Measurements from ENCODE around the gene PIGU. TPM values are rescaled to one million over a fixed set of nuclear protein-coding genes. Genes with fewer than 3 reads are reported as not detected.
"Not testable (repeated sequence)": the region's sequence is repeated elsewhere in the genome, so short reads cannot be mapped to it uniquely, and the experiment has no call there.

The PIGU gene
- total and polyA plus RNA-seq, 4 donors = 6.5 to 17.3 (median 10.6) TPM

DNA sequence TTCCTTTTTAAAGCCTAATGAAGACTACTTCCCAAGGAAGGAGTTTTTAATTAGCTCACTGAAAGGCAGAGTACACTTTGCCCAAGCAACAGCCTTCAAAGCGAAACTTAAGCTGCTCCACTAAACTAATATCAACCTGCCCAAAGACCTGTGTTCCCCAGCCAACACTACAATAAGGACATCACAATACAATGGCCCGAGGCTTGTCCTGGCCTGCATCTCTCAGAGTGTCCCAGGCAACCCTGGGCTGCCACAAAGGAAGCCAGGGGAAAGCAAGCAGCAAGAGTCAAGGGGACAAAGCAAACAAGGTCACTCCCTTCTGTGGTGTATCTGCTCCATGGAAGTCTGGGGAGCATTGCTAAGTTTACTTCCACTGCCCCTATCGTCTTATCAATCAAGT lies 52.3 kb downstream of the PIGU start:
- no peak for ATAC-seq (ENCODE audit: low FRiP score)
- no peak overlapping the region for H3K4me3 ChIP-seq (ENCODE audit: low read length in 2 of 2)
- intact Hi-C loops (cut with DNase I) = no loop called here
- H3K36me3 ChIP-seq (ENCODE audit: control insufficient read depth in 1 of 2, insufficient read depth in 2 of 2, low read length in 1 of 2) = peaks cover 0 to 2% of the 10 kb centered on the region in 2 donors
- no peak overlapping the region for H3K27ac ChIP-seq (ENCODE audit: low read depth in 1 of 2, low read length in 2 of 2)
- H3K27me3 ChIP-seq (ENCODE audit: control insufficient read depth in 1 of 2, insufficient read depth in 2 of 2, low read length in 1 of 2) = no peaks in the 10 kb centered on the region
- H3K4me1 ChIP-seq (ENCODE audit: control insufficient read depth in 1 of 2, insufficient read depth in 2 of 2, low read length in 2 of 2) = no peaks in the 10 kb centered on the region
- 92 to 97% methylated on average over 3 of the region's 3 CpGs for WGBS, 2 donors
- H3K9me3 ChIP-seq (ENCODE audit: control insufficient read depth, low read length) = no peaks in the 10 kb centered on the region
- DNase-seq = no peak

GRCh38 chr20:34622821-34623451 lies 54.0 kb downstream of the PIGU start:
- Histone ChIP-seq H3K4me1 (ENCODE audit: control insufficient read depth in 1 of 2, insufficient read depth in 2 of 2, low read length in 2 of 2) (no peaks in the 10 kb centered on the region), H3K27ac (ENCODE audit: low read depth in 1 of 2, low read length in 2 of 2) (no peak overlapping the region), H3K36me3 (ENCODE audit: control insufficient read depth in 1 of 2, insufficient read depth in 2 of 2, low read length in 1 of 2) (peaks cover 0 to 2% of the 10 kb centered on the region in 2 donors), H3K27me3 (ENCODE audit: control insufficient read depth in 1 of 2, insufficient read depth in 2 of 2, low read length in 1 of 2) (no peaks in the 10 kb centered on the region), H3K9me3 (ENCODE audit: control insufficient read depth, low read length) (no peaks in the 10 kb centered on the region), H3K4me3 (ENCODE audit: low read length in 2 of 2) (no peak overlapping the region)
- no peak for DNase-seq
- ATAC-seq (ENCODE audit: low FRiP score) = no peak
- WGBS, 2 donors = 89 to 90% methylated on average over 6 of the region's 6 CpGs
- intact Hi-C loops (cut with DNase I) = no loop called here

GRCh38 chr20:34621383-34622367 lies 55.2 kb downstream of the PIGU start:
- peaks cover 0 to 2% of the 10 kb centered on the region in 2 donors for H3K36me3 ChIP-seq (ENCODE audit: control insufficient read depth in 1 of 2, insufficient read depth in 2 of 2, low read length in 1 of 2)
- H3K27ac ChIP-seq (ENCODE audit: low read depth in 1 of 2, low read length in 2 of 2) = no peak overlapping the region
- no peak for ATAC-seq (ENCODE audit: low FRiP score)
- no peaks in the 10 kb centered on the region for H3K27me3 ChIP-seq (ENCODE audit: control insufficient read depth in 1 of 2, insufficient read depth in 2 of 2, low read length in 1 of 2)
- intact Hi-C loops (cut with DNase I) = no loop called here
- no peak overlapping the region for H3K4me3 ChIP-seq (ENCODE audit: low read length in 2 of 2)
- no peaks in the 10 kb centered on the region for H3K9me3 ChIP-seq (ENCODE audit: control insufficient read depth, low read length)
- H3K4me1 ChIP-seq (ENCODE audit: control insufficient read depth in 1 of 2, insufficient read depth in 2 of 2, low read length in 2 of 2) = no peaks in the 10 kb centered on the region
- 92 to 95% methylated on average over 13 of the region's 13 CpGs for WGBS, 2 donors
- no peak for DNase-seq

DNA sequence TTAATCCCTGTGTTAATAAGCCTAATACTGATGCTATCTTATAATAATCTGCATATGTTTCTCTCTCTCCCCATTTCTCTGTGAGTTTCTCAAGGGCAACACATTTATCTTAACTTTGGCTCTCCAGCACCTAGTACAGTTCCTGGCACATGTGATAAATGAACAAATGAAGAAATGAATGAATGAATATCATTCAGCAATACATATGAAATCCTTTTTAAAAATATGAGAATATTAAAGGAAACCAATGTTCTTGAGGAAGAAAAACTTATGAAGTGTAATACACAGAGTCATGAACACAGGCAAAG lies 55.9 kb downstream of the PIGU start:
- H3K27me3 ChIP-seq (ENCODE audit: control insufficient read depth in 1 of 2, insufficient read depth in 2 of 2, low read length in 1 of 2) = no peaks in the 10 kb centered on the region
- ATAC-seq (ENCODE audit: low FRiP score) (no peak), DNase-seq (no peak)
- no peaks in the 10 kb centered on the region for H3K9me3 ChIP-seq (ENCODE audit: control insufficient read depth, low read length)
- intact Hi-C loops (cut with DNase I) = no loop called here
- H3K4me1 ChIP-seq (ENCODE audit: control insufficient read depth in 1 of 2, insufficient read depth in 2 of 2, low read length in 2 of 2) = no peaks in the 10 kb centered on the region
- H3K27ac ChIP-seq (ENCODE audit: low read depth in 1 of 2, low read length in 2 of 2) = no peak overlapping the region
- H3K4me3 ChIP-seq (ENCODE audit: low read length in 2 of 2) = no peak overlapping the region
- H3K36me3 ChIP-seq (ENCODE audit: control insufficient read depth in 1 of 2, insufficient read depth in 2 of 2, low read length in 1 of 2) = peaks cover 0 to 2% of the 10 kb centered on the region in 2 donors

GRCh38 chr20:34618676-34619075 lies 58.2 kb downstream of the PIGU start:
- H3K27me3 ChIP-seq (ENCODE audit: control insufficient read depth in 1 of 2, insufficient read depth in 2 of 2, low read length in 1 of 2) = no peaks in the 10 kb centered on the region
- ATAC-seq (ENCODE audit: low FRiP score) (no peak), DNase-seq (no peak)
- intact Hi-C loops (cut with DNase I) = no loop called here
- no peaks in the 10 kb centered on the region for H3K9me3 ChIP-seq (ENCODE audit: control insufficient read depth, low read length)
- no peak overlapping the region for H3K27ac ChIP-seq (ENCODE audit: low read depth in 1 of 2, low read length in 2 of 2)
- H3K36me3 ChIP-seq (ENCODE audit: control insufficient read depth in 1 of 2, insufficient read depth in 2 of 2, low read length in 1 of 2) = no peaks in the 10 kb centered on the region
- H3K4me1 ChIP-seq (ENCODE audit: control insufficient read depth in 1 of 2, insufficient read depth in 2 of 2, low read length in 2 of 2) = no peaks in the 10 kb centered on the region
- 74 to 90% methylated on average over 2 of the region's 2 CpGs for WGBS, 2 donors
- no peak overlapping the region for H3K4me3 ChIP-seq (ENCODE audit: low read length in 2 of 2)

DNA sequence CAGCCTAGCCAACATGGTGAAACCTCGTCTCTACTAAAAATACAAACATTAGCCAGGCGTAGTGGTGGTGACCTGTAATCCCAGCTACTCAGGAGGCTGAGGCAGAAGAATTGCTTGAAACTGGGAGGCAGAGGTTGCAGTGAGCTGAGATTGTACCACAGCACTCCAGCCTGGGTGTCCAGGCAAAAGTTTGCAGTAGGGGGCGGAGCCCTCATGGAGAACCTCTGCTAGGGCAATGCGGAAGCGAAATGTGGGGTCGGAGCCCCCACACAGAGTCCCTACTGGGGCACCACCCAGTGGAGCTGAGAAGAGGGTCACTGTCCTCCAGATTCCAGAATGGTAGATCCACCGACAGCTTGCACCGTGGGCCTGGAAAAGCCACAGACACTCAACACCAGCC lies 60.0 kb downstream of the PIGU start:
- H3K4me1 ChIP-seq (ENCODE audit: control insufficient read depth in 1 of 2, insufficient read depth in 2 of 2, low read length in 2 of 2); H3K27ac ChIP-seq (ENCODE audit: low read depth in 1 of 2, low read length in 2 of 2); H3K27me3 ChIP-seq (ENCODE audit: control insufficient read depth in 1 of 2, insufficient read depth in 2 of 2, low read length in 1 of 2); intact Hi-C loops (cut with DNase I); H3K4me3 ChIP-seq (ENCODE audit: low read length in 2 of 2); H3K9me3 ChIP-seq (ENCODE audit: control insufficient read depth, low read length); ATAC-seq (ENCODE audit: low FRiP score); DNase-seq; H3K36me3 ChIP-seq (ENCODE audit: control insufficient read depth in 1 of 2, insufficient read depth in 2 of 2, low read length in 1 of 2): not testable (repeated sequence)
- WGBS, 2 donors = 94 to 96% methylated on average over 8 of the region's 8 CpGs

DNA sequence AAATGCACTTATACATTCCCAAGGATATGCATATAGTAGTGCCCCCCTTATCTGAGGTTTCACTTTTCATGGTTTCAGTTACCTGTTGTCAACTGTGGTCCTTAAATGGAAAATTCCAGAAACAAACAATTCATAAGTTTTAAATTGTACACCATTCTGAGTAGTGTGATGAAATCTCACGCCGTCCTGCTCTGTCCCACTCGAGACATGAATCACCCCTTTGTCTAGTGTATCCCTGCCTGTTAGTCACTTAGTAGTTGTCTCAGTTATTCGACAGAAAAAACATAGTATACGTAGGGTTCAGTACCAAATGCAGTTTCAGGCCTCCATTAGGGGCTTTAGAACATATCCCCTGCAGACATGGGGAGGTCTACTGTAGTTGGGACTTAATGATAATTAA lies 61.4 kb downstream of the PIGU start:
- Histone ChIP-seq H3K4me1 (ENCODE audit: control insufficient read depth in 1 of 2, insufficient read depth in 2 of 2, low read length in 2 of 2) (no peaks in the 10 kb centered on the region), H3K36me3 (ENCODE audit: control insufficient read depth in 1 of 2, insufficient read depth in 2 of 2, low read length in 1 of 2) (no peaks in the 10 kb centered on the region), H3K9me3 (ENCODE audit: control insufficient read depth, low read length) (no peaks in the 10 kb centered on the region), H3K27me3 (ENCODE audit: control insufficient read depth in 1 of 2, insufficient read depth in 2 of 2, low read length in 1 of 2) (no peaks in the 10 kb centered on the region), H3K4me3 (ENCODE audit: low read length in 2 of 2) (no peak overlapping the region), H3K27ac (ENCODE audit: low read depth in 1 of 2, low read length in 2 of 2) (no peak overlapping the region)
- no peak for ATAC-seq (ENCODE audit: low FRiP score)
- 87 to 91% methylated on average over 5 of the region's 5 CpGs for WGBS, 2 donors
- DNase-seq = no peak
- intact Hi-C loops (cut with DNase I) = no loop called here

GRCh38 chr20:34611976-34612375 lies 64.9 kb downstream of the PIGU start:
- DNase-seq; H3K4me1 ChIP-seq (ENCODE audit: control insufficient read depth in 1 of 2, insufficient read depth in 2 of 2, low read length in 2 of 2); ATAC-seq (ENCODE audit: low FRiP score); H3K27me3 ChIP-seq (ENCODE audit: control insufficient read depth in 1 of 2, insufficient read depth in 2 of 2, low read length in 1 of 2); H3K9me3 ChIP-seq (ENCODE audit: control insufficient read depth, low read length); intact Hi-C loops (cut with DNase I); H3K27ac ChIP-seq (ENCODE audit: low read depth in 1 of 2, low read length in 2 of 2); H3K36me3 ChIP-seq (ENCODE audit: control insufficient read depth in 1 of 2, insufficient read depth in 2 of 2, low read length in 1 of 2); H3K4me3 ChIP-seq (ENCODE audit: low read length in 2 of 2): not testable (repeated sequence)
- WGBS, 2 donors = 97% methylated on average over 4 of the region's 4 CpGs

DNA sequence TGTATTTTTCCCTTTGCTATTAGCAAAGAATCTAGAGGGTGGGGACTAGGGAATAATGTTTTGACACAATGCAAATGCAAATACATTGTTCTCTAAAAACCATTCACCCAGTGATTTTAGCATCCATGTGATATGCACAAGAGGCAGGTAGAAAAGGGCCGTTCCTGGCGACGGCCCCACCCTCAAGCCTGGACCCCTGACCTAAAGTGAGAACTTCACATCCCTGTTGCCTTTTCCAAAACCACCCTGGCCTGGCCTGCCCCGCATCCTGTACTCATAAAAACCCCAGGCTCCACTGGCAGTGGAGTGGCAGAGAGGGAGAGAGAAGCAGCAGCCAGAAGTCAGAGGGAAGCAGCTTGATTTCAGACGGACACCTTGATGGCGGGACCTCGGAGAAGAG lies 69.8 kb downstream of the PIGU start:
- ATAC-seq (ENCODE audit: low FRiP score) = no peak
- DNase-seq = no peak
- WGBS, 2 donors = 96 to 99% methylated on average over 7 of the region's 7 CpGs

More for the DNA sequence above, 69.8 kb downstream of the PIGU start:
- Histone ChIP-seq H3K9me3 (ENCODE audit: control insufficient read depth, low read length) (no peaks in the 10 kb centered on the region), H3K4me1 (ENCODE audit: control insufficient read depth in 1 of 2, insufficient read depth in 2 of 2, low read length in 2 of 2) (no peaks in the 10 kb centered on the region), H3K4me3 (ENCODE audit: low read length in 2 of 2) (no peak overlapping the region), H3K27me3 (ENCODE audit: control insufficient read depth in 1 of 2, insufficient read depth in 2 of 2, low read length in 1 of 2) (no peaks in the 10 kb centered on the region), H3K36me3 (ENCODE audit: control insufficient read depth in 1 of 2, insufficient read depth in 2 of 2, low read length in 1 of 2) (no peaks in the 10 kb centered on the region), H3K27ac (ENCODE audit: low read depth in 1 of 2, low read length in 2 of 2) (no peak overlapping the region)
- intact Hi-C loops (cut with DNase I) = no loop called here

All from aorta (tissue), 5 donors.